ENCODE results near the gene CALML3.
"Not testable (repeated sequence)": the region's sequence is repeated elsewhere in the genome, so short reads cannot be mapped to it uniquely, and the experiment has no call there.

CALML3 gene

DNA sequence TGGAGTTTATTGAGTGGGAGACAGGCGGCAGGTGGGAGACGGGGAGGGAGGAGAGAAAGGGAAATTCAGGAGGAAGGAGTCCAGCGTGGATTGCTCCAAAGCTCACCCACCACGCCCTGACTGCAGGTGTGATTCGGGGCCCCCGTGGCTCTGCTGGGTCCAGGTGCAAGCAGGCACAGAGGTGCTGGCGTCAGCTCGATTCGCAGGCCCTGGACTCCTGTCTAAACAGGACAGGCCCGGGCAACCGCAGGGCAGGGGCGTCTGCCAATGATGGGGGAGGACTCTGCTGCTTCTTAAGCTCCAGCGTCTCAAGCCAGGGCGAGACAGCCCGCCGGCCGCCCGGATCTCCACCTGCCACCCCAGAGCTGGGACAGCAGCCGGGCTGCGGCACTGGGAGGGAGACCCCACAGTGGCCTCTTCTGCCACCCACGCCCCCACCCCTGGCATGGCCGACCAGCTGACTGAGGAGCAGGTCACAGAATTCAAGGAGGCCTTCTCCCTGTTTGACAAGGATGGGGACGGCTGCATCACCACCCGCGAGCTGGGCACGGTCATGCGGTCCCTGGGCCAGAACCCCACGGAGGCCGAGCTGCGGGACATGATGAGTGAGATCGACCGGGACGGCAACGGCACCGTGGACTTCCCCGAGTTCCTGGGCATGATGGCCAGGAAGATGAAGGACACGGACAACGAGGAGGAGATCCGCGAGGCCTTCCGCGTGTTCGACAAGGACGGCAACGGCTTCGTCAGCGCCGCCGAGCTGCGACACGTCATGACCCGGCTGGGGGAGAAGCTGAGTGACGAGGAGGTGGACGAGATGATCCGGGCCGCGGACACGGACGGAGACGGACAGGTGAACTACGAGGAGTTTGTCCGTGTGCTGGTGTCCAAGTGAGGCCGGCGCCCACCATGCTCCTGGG lies at the start of gene CALML3:
Gene CALML3 (plus strand): TSS at position 321 of the 920 bp plus-strand sequence. CDS start 125 bp downstream, at position 446.
- H3K4me3 ChIP-seq (ENCODE audit: low read length): no peak within 1 kb of the TSS
- DNase-seq (ENCODE audit: low read depth): no peak
- no peak for TF ChIP-seq CTCF (conservative IDR thresholded peaks at IDR 0.05; ENCODE audit: low read length)

GRCh38 chr10:5475088-5475487 lies 49.7 kb upstream of the CALML3 start:
- not testable (repeated sequence) for DNase-seq (ENCODE audit: low read depth); H3K4me3 ChIP-seq (ENCODE audit: low read length)

DNA sequence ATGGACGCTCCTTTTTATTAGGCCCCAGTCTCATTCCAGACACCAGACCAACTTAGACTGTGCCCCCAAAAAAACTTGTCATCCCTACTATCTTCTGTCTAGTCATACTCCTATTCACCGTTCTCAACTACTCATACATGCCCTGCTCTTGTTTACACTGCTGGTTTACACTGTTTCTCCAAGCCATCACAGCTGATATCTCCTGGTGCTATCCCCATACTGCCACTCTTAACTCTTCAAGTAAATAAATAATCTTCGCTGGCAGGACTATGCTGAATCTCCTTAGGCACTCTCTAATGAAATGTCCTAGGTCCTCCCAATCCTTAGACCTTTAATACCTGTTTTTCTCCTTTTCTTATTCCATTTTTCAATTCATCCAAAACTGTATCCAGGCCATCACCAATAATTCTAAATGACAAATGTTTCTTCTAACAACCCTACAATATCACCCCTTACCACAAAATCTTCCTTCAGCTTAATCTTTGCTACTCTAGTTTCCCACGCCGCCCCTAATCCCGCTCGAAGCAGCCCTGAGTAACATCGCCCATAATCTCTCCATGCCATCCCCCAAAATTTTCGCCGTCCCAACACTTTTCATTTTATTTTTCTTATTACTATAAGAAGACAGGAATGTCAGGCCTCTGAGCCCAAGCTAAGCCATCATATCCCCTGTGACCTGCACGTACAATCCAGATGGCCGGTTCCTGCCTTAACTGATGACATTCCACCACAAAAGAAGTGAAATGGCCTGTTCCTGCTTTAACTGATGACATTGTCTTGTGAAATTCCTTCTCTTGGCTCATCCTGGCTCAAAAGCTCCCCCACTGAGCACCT lies 48.6 kb upstream of the CALML3 start:
- DNase-seq (ENCODE audit: low read depth); H3K4me3 ChIP-seq (ENCODE audit: low read length): not testable (repeated sequence)

GRCh38 chr10:5476918-5477525 lies 47.7 kb upstream of the CALML3 start:
- no peak for DNase-seq (ENCODE audit: low read depth)
- H3K4me3 ChIP-seq (ENCODE audit: low read length): no peak overlapping the region
- TF ChIP-seq CTCF (conservative IDR thresholded peaks at IDR 0.05; ENCODE audit: low read length): no peak

- H3K4me3 ChIP-seq (ENCODE audit: low read length): no peak overlapping the region
- no peak for DNase-seq (ENCODE audit: low read depth)
- no peak for TF ChIP-seq CTCF (conservative IDR thresholded peaks at IDR 0.05; ENCODE audit: low read length)
These were observed 46.6 kb upstream of the CALML3 start for GRCh38 chr10:5477948-5478693.

GRCh38 chr10:5478694-5479305 lies 46.0 kb upstream of the CALML3 start:
- no peak for TF ChIP-seq CTCF (conservative IDR thresholded peaks at IDR 0.05; ENCODE audit: low read length)
- no peak overlapping the region for H3K4me3 ChIP-seq (ENCODE audit: low read length)
- DNase-seq (ENCODE audit: low read depth): no peak

GRCh38 chr10:5479481-5480161 lies 45.1 kb upstream of the CALML3 start:
- no peak for TF ChIP-seq CTCF (conservative IDR thresholded peaks at IDR 0.05; ENCODE audit: low read length)
- no peak for DNase-seq (ENCODE audit: low read depth)
- H3K4me3 ChIP-seq (ENCODE audit: low read length): no peak overlapping the region
